NCI-H2107 treated with DMSO at 0.1 percent for 48 hours (cell line): Measurements from ENCODE around the gene COPS9.
A peak's percentile ranks its signal among the peaks of the same experiment; 100 is the strongest.

ENCODE experiments used
- DNase-seq: peaks from one replicate; lab custom pipeline; 2025; ENCODE audit not compliant: unreplicated experiment; lab: John Stamatoyannopoulos, UW

Gene COPS9

GRCh38 chr2:240136013-240136670, at the start of gene COPS9:
Gene COPS9, minus strand, starts transcription at chr2:240136305. Its CDS starts 21 bp downstream, at chr2:240136284.
- DNase-seq = peak; percentile 32

- DNase-seq = no peak
Observed at GRCh38 chr2:240184656-240185055, 48.6 kb upstream of the COPS9 start.

- no peak for DNase-seq
Observed at GRCh38 chr2:240183875-240184590, 47.9 kb upstream of the COPS9 start.

- no peak for DNase-seq
Observed at GRCh38 chr2:240183006-240183874, 47.1 kb upstream of the COPS9 start.

- no peak for DNase-seq
Observed at GRCh38 chr2:240182476-240182875, 46.4 kb upstream of the COPS9 start.

- no peak for DNase-seq
Observed at GRCh38 chr2:240182001-240182400, 45.9 kb upstream of the COPS9 start.

- no peak for DNase-seq
Observed at GRCh38 chr2:240179941-240180666, 44.0 kb upstream of the COPS9 start.

- DNase-seq = no peak
Observed at GRCh38 chr2:240179186-240179815, 43.2 kb upstream of the COPS9 start.

GRCh38 chr2:240178564-240178963, 42.5 kb upstream of the COPS9 start:
- no peak for DNase-seq

- DNase-seq = no peak
Observed at GRCh38 chr2:240174496-240174895, 38.4 kb upstream of the COPS9 start.

- DNase-seq = no peak
Observed at GRCh38 chr2:240172071-240172895, 36.2 kb upstream of the COPS9 start.

- DNase-seq = no peak
Observed at GRCh38 chr2:240170883-240171282, 34.8 kb upstream of the COPS9 start.

GRCh38 chr2:240170354-240170735, 34.2 kb upstream of the COPS9 start:
- DNase-seq = no peak

- DNase-seq = no peak
Observed at GRCh38 chr2:240169486-240170353, 33.6 kb upstream of the COPS9 start.

- DNase-seq = no peak
Observed at GRCh38 chr2:240168546-240169361, 32.6 kb upstream of the COPS9 start.

GRCh38 chr2:240168041-240168440, 31.9 kb upstream of the COPS9 start:
- DNase-seq = no peak

- DNase-seq = no peak
Observed at GRCh38 chr2:240167588-240167880, 31.4 kb upstream of the COPS9 start.
